Hypothalamus (tissue), 51 donors: ENCODE measurements around the gene PRPF18.
A peak's percentile ranks its signal among the peaks of the same experiment; 100 is the strongest.

Source experiments
- DNase-seq, 51 donors: peaks; one replicate each; lab custom pipeline; 2025; lab: John Stamatoyannopoulos, UW

PRPF18 gene

GRCh38 chr10:13661256-13661655 is 74.5 kb downstream of the PRPF18 start:
- peak in 1 of 51 donors; percentile 9 for DNase-seq

GRCh38 chr10:13665516-13666262 is 78.9 kb downstream of the PRPF18 start:
- DNase-seq, result no peak

GRCh38 chr10:13668126-13668525 is 81.4 kb downstream of the PRPF18 start:
- peak in 20 of 51 donors; percentile 9 to 59 (median 32) for DNase-seq

- DNase-seq, result no peak
These were observed 82.6 kb downstream of the PRPF18 start for GRCh38 chr10:13669182-13669855.

GRCh38 chr10:13669901-13670300 is 83.1 kb downstream of the PRPF18 start:
- no peak for DNase-seq

- DNase-seq, result no peak
These were observed 83.5 kb downstream of the PRPF18 start for GRCh38 chr10:13670311-13670710.

GRCh38 chr10:13671904-13672303 is 85.1 kb downstream of the PRPF18 start:
- no peak for DNase-seq

- no peak for DNase-seq
These were observed 85.8 kb downstream of the PRPF18 start for GRCh38 chr10:13672548-13672947.

- no peak for DNase-seq
These were observed 86.4 kb downstream of the PRPF18 start for GRCh38 chr10:13673156-13673555.

GRCh38 chr10:13674645-13675588 is 88.2 kb downstream of the PRPF18 start:
- DNase-seq, result no peak

GRCh38 chr10:13678101-13678843 is 91.5 kb downstream of the PRPF18 start:
- no peak for DNase-seq
